Lower leg skin (tissue), 3 donors: ENCODE measurements around the gene ABCA4.

ENCODE experiments used
- POLR2A ChIP-seq, 2 donors: fragments of 450-650 bp; IDR thresholded peaks; one replicate each; pipeline ENCODE4 v1.6.1; 2016 to 2017; ENCODE audit warnings: antibody characterized with exemption in 2 of 2, mild to moderate bottlenecking in 1 of 2, moderate library complexity in 1 of 2
- TF ChIP-seq, protein P1 (sequence below), 3 donors: fragments of 450-650 bp; IDR thresholded peaks; one replicate each; pipeline ENCODE4 v1.5.1; 2016; ENCODE audit warnings: antibody characterized with exemption in 3 of 3, mild to moderate bottlenecking in 3 of 3, moderate library complexity in 2 of 3

DNA sequence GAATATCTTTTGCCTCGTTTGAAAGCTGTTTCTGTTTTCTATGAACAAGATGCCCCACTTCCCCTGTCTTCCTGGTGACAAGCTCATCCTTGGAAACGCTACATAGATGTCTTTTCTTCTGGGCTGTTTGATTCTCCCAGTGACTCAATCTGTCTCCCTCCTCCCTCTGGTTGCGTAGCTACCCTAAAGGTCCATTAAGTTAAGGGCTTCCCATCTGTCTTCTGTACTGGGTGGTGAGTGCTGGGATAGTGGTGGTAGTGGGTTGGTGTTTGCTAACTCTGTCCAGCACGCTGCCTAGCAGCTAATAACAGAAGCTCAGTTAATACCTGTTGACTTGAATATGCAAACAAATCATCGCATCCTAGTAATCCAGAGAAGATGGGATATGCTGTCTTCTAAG is 161.5 kb downstream of the ABCA4 start:
- TF ChIP-seq, protein P1, sequence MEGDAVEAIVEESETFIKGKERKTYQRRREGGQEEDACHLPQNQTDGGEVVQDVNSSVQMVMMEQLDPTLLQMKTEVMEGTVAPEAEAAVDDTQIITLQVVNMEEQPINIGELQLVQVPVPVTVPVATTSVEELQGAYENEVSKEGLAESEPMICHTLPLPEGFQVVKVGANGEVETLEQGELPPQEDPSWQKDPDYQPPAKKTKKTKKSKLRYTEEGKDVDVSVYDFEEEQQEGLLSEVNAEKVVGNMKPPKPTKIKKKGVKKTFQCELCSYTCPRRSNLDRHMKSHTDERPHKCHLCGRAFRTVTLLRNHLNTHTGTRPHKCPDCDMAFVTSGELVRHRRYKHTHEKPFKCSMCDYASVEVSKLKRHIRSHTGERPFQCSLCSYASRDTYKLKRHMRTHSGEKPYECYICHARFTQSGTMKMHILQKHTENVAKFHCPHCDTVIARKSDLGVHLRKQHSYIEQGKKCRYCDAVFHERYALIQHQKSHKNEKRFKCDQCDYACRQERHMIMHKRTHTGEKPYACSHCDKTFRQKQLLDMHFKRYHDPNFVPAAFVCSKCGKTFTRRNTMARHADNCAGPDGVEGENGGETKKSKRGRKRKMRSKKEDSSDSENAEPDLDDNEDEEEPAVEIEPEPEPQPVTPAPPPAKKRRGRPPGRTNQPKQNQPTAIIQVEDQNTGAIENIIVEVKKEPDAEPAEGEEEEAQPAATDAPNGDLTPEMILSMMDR (IDR thresholded peaks at IDR 0.05), result no peak
- no peak for TF ChIP-seq POLR2A (IDR thresholded peaks at IDR 0.05)
